Testis (tissue), 5 donors: Measurements from ENCODE around the gene MYL10. TPM values are rescaled to one million over a fixed set of nuclear protein-coding genes. Genes with fewer than 3 reads are reported as not detected.

Source experiments
- DNase-seq: peaks from one replicate; pipeline ENCODE4 v3.0.0-alpha.2; 2019
- H3K27ac ChIP-seq, 2 donors: fragments of 200-600 bp; sonication (generic); one replicate each; pipeline ENCODE4 v1.5.1; 2019
- H3K27me3 ChIP-seq: fragments of 200-600 bp; sonication (generic); one replicate; pipeline ENCODE4 v1.5.1; 2019
- H3K36me3 ChIP-seq: fragments of 200-600 bp; sonication (generic); one replicate; pipeline ENCODE4 v1.5.1; 2017; ENCODE audit warnings: low read depth; ENCODE audit errors: missing control alignments
- H3K4me1 ChIP-seq: fragments of 200-600 bp; sonication (generic); one replicate; pipeline ENCODE4 v1.5.1; 2019
- H3K4me3 ChIP-seq, 2 donors: fragments of 200-600 bp; sonication (generic); one replicate each; pipeline ENCODE4 v1.5.1; 2017 to 2019
- H3K9me3 ChIP-seq: fragments of 200-600 bp; sonication (generic); one replicate; pipeline ENCODE4 v1.5.1; 2017
- CTCF ChIP-seq, 3 experiments: fragments of 450-650 bp in 2 of 3; fragments of 200-600 bp in 1 of 3; sonication (generic) in 1 of 3; IDR thresholded peaks; one replicate each; pipeline ENCODE4 v1.5.1; 2016 to 2019; ENCODE audit warnings: antibody characterized with exemption in 3 of 3, mild to moderate bottlenecking in 2 of 3, moderate library complexity in 1 of 3
- POLR2A ChIP-seq: fragments of 450-650 bp; IDR thresholded peaks from one replicate; pipeline ENCODE4 v1.6.1; 2017; ENCODE audit warnings: antibody characterized with exemption, mild to moderate bottlenecking, moderate library complexity
- WGBS, 2 donors: methylation state at CpG; one replicate each; pipeline ENCODE4 v1.1.5; 2018; 5-methylcytosine and 5-hydroxymethylcytosine counted together
- intact Hi-C: fragments of 100-400 bp; cut with DNase I; formaldehyde crosslinking; loops from one replicate; pipeline ENCODE4 v1.15.1; 2023; ENCODE audit warnings: low total_unique reads
- long read RNA-seq, 2 donors: transcript quantifications; one replicate each; lab custom pipeline, GENCODE V29; 2026
- polyA plus RNA-seq: library from polyadenylated mRNA; stranded (reverse); fragments of 350-450 nt; fragmentation: Illumina TruSeq; extraction: RNeasy Lipid Tissue Mini Kit (QIAGEN cat#74804); gene quantifications from one replicate; pipeline ENCODE4 v1.2.3, GENCODE V29; 2014; ENCODE audit warnings: low read depth, low replicate concordance; ENCODE audit not compliant: insufficient read depth
- total RNA-seq, 2 donors: library from RNA; depleted of rRNA; stranded (reverse); fragments of >200 nt; gene quantifications; one replicate each; pipeline ENCODE4 v1.2.3, GENCODE V29; 2016

The MYL10 gene
- total RNA-seq (not detected), polyA plus RNA-seq (not detected)
- long read RNA-seq, donor 1: 0 reads
- long read RNA-seq, donor 2: 0 reads

GRCh38 chr7:101629171-101629570 is at the start of gene MYL10:
MYL10 (minus strand) TSS chr7:101629296; CDS start chr7:101629118, 178 bp downstream.
- intact Hi-C loops: no loop called here
- 84 to 95% methylated on average over 8 of the region's 8 CpGs for WGBS, 2 donors
- DNase-seq: no peak
- Histone ChIP-seq H3K36me3 (no peaks in the 10 kb centered on the region), H3K4me3 (no peak within 1 kb of the TSS), H3K27me3 (no peaks in the 10 kb centered on the region), H3K9me3 (no peaks in the 10 kb centered on the region), H3K4me1 (peaks cover 22% of the 10 kb centered on the region), H3K27ac (no peak within 1 kb of the TSS)
- TF ChIP-seq POLR2A (no peak), CTCF (IDR thresholded peaks at IDR 0.05) (no peak)

- H3K36me3 ChIP-seq: no peaks in the 10 kb centered on the region
- no peak for DNase-seq
- no peak for TF ChIP-seq CTCF (IDR thresholded peaks at IDR 0.05)
- TF ChIP-seq POLR2A: no peak
Observed at GRCh38 chr7:101678658-101679057, 49.6 kb upstream of the MYL10 start.

GRCh38 chr7:101677797-101678479 is 48.8 kb upstream of the MYL10 start:
- DNase-seq: no peak
- Histone ChIP-seq H3K9me3 (no peaks in the 10 kb centered on the region), H3K4me1 (peaks cover 7% of the 10 kb centered on the region), H3K27me3 (no peaks in the 10 kb centered on the region), H3K27ac (no peak overlapping the region), H3K36me3 (no peaks in the 10 kb centered on the region), H3K4me3 (no peak overlapping the region)
- 92 to 94% methylated on average over 10 to 14 of the region's 14 CpGs for WGBS, 2 donors
- intact Hi-C loops: no loop called here
- TF ChIP-seq CTCF (IDR thresholded peaks at IDR 0.05): no peak
- TF ChIP-seq POLR2A: no peak

More at GRCh38 chr7:101678658-101679057, 49.6 kb upstream of the MYL10 start:
- peaks cover 7% of the 10 kb centered on the region for H3K4me1 ChIP-seq
- no peak overlapping the region for H3K4me3 ChIP-seq
- H3K27me3 ChIP-seq: no peaks in the 10 kb centered on the region
- intact Hi-C loops: no loop called here
- H3K9me3 ChIP-seq: no peaks in the 10 kb centered on the region
- H3K27ac ChIP-seq: no peak overlapping the region
- WGBS, 2 donors: 75 to 85% methylated on average over 7 to 9 of the region's 9 CpGs

- no peak for DNase-seq
- intact Hi-C loops: no loop called here
- peaks cover 7% of the 10 kb centered on the region for H3K4me1 ChIP-seq
- no peak overlapping the region for H3K4me3 ChIP-seq
- H3K9me3 ChIP-seq: no peaks in the 10 kb centered on the region
- H3K27me3 ChIP-seq: no peaks in the 10 kb centered on the region
- H3K27ac ChIP-seq: no peak overlapping the region
- 62 to 81% methylated on average over 10 of the region's 10 CpGs for WGBS, 2 donors
- H3K36me3 ChIP-seq: no peaks in the 10 kb centered on the region
- TF ChIP-seq POLR2A (no peak), CTCF (IDR thresholded peaks at IDR 0.05) (no peak)
Observed at GRCh38 chr7:101677391-101677790, 48.3 kb upstream of the MYL10 start.

GRCh38 chr7:101676956-101677355 is 47.9 kb upstream of the MYL10 start:
- Histone ChIP-seq H3K4me3 (no peak overlapping the region), H3K9me3 (no peaks in the 10 kb centered on the region), H3K4me1 (peaks cover 7% of the 10 kb centered on the region), H3K36me3 (no peaks in the 10 kb centered on the region), H3K27me3 (no peaks in the 10 kb centered on the region), H3K27ac (no peak overlapping the region)
- no peak for TF ChIP-seq CTCF (IDR thresholded peaks at IDR 0.05)
- TF ChIP-seq POLR2A: no peak
- WGBS, 2 donors: 60 to 63% methylated on average over 6 of the region's 6 CpGs
- no peak for DNase-seq
- intact Hi-C loops: no loop called here
